Measurements from ENCODE around the gene PLPPR1.

DNA sequence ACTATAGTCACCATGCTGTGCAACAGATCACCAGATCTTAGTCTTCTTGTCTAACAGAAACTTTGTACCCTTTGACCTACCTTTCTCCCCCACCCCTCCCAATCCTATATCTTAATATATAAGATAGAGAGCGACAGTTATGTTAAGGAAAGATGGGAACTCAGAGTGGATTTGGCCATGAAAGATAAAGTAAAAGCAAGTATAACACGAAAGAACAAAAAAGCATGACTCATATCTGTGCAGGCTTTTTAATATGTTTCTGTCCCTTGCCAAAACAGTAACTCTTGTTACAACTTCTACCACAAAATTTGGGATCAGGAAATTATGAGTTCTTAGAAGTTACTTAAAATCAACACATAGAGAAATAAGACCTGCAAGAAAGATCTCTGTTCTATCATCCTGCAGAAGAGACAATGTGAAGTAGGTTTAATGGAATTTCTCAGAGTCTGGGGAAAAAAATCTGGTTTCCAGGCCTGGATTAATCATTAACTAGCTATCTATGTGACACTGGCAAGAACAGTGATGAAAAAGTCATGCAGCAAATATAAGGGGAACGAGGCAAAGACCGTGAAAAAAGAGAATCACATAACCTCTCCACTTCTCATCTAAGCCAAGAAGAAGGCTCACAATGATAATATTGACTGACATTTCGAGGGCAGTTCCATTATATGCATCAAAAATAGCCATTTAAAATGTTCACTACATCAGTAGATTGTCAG lies 337.7 kb downstream of the PLPPR1 start:
- TF ChIP-seq, protein P1, sequence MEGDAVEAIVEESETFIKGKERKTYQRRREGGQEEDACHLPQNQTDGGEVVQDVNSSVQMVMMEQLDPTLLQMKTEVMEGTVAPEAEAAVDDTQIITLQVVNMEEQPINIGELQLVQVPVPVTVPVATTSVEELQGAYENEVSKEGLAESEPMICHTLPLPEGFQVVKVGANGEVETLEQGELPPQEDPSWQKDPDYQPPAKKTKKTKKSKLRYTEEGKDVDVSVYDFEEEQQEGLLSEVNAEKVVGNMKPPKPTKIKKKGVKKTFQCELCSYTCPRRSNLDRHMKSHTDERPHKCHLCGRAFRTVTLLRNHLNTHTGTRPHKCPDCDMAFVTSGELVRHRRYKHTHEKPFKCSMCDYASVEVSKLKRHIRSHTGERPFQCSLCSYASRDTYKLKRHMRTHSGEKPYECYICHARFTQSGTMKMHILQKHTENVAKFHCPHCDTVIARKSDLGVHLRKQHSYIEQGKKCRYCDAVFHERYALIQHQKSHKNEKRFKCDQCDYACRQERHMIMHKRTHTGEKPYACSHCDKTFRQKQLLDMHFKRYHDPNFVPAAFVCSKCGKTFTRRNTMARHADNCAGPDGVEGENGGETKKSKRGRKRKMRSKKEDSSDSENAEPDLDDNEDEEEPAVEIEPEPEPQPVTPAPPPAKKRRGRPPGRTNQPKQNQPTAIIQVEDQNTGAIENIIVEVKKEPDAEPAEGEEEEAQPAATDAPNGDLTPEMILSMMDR (IDR thresholded peaks at IDR 0.05): no peak
- TF ChIP-seq POLR2A (IDR thresholded peaks at IDR 0.05): no peak
